ENCODE measurements around the gene HK1. TPM values are rescaled to one million over a fixed set of nuclear protein-coding genes. Genes with fewer than 3 reads are reported as not detected.
A peak's percentile ranks its signal among the peaks of the same experiment; 100 is the strongest.
"Not testable (repeated sequence)": the region's sequence is repeated elsewhere in the genome, so short reads cannot be mapped to it uniquely, and the experiment has no call there.

HK1 gene
- total RNA-seq, 1 experiment from 2014 or later, result 219 TPM

- TF ChIP-seq, protein P1, sequence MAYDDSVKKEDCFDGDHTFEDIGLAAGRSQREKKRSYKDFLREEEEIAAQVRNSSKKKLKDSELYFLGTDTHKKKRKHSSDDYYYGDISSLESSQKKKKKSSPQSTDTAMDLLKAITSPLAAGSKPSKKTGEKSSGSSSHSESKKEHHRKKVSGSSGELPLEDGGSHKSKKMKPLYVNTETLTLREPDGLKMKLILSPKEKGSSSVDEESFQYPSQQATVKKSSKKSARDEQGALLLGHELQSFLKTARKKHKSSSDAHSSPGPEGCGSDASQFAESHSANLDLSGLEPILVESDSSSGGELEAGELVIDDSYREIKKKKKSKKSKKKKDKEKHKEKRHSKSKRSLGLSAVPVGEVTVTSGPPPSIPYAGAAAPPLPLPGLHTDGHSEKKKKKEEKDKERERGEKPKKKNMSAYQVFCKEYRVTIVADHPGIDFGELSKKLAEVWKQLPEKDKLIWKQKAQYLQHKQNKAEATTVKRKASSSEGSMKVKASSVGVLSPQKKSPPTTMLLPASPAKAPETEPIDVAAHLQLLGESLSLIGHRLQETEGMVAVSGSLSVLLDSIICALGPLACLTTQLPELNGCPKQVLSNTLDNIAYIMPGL (CRISPR knock-in tag; IDR thresholded peaks at IDR 0.05), result no peak
- no peak for TF ChIP-seq NFATC4 (CRISPR knock-in tag; IDR thresholded peaks at IDR 0.05)
Measured at GRCh38 chr10:69281507-69282413, 3.5 kb downstream of the HK1 start (continued).

DNA sequence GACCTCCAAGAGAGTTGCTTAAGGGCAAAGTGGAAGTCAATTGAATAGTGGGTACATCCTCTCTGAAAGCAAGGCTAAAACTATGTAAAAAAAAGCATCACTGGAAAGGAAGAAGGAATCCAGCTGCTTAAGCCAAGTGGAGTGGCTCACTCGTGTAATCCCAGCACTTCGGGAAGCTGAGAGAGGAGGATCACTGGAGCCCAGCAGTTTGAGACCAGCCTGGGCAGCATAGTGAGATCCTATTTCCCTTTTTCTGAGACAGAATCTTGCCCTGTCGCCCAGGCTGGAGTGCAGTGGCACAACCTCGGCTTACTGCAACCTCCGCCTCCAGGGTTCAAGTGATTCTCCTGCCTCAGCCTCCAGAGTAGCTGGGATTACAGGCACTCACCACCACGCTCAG, 6.1 kb downstream of the HK1 start:
- TF ChIP-seq ZNF121 (CRISPR knock-in tag; IDR thresholded peaks at IDR 0.05), result peak; percentile 81; the same call in 1 of the 2 replicates
- H3K27ac Mint-ChIP-seq; POLR2A ChIA-PET; H3K9me3 Mint-ChIP-seq; H3K4me3 Mint-ChIP-seq; DNase-seq (ENCODE audit: low spot score); ATAC-seq; H3K27me3 Mint-ChIP-seq (ENCODE audit: low read depth); H3K36me3 Mint-ChIP-seq: not testable (repeated sequence)
- peaks cover 15% of the 10 kb centered on the region for H3K4me1 Mint-ChIP-seq
- CTCF ChIA-PET, result interaction anchor here (1.6 kb wide), 1 partner anchor 124 kb away, joined by 3 read pairs; no protein-coding TSS in a partner anchor

DNA sequence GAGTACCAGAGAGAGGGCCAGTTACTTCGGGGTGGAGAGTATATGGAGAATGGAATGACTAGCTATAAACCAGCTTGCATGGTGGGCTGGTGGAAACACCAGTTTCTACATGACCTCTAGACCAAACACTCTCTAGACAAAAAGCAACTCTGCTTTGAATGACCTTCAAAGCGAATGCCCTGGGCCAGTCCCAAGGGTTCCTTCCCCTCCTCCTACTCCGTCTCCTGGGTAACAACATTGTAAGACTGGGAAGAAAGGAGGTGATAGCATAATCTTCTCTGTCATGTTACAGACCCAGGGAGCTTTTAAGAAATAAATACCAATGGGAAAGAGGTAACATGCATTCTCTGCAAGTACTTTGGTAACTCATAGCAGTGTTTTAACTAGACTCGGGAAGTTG, 7.4 kb downstream of the HK1 start:
- no peaks in the 10 kb centered on the region; the same call in 1 of the 2 replicates for H3K27me3 Mint-ChIP-seq (ENCODE audit: low read depth)

DNA sequence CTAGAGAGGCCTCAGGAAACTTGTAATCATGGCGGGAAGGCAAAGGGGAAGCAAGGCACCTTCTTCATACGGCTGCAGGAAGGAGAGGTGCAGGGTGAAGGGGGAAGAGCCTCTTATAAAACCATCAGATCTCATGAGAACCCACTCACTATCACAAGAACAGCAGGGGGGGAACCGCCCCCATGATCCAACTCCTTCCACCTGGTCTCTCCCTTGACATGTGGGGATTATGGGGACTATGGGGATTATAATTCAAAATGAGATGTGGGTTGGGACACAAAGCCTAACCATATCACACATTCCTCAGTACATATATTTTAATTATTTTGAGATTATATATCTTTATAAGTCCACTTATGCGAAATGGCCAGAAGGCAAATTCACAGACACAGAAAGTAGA, 8.9 kb downstream of the HK1 start:
- Mint-ChIP-seq H3K9me3 (no peaks in the 10 kb centered on the region), H3K27ac (no peak overlapping the region), H3K36me3 (no peaks in the 10 kb centered on the region), H3K27me3 (ENCODE audit: low read depth) (no peaks in the 10 kb centered on the region; the same call in 1 of the 2 replicates), H3K4me3 (no peak overlapping the region), H3K4me1 (peaks cover 15% of the 10 kb centered on the region)
- DNase-seq (ENCODE audit: low spot score) (no peak), ATAC-seq (no peak)
- ChIA-PET CTCF (no interaction called here), POLR2A (no interaction called here)
- TF ChIP-seq FOXP4 (CRISPR knock-in tag; IDR thresholded peaks at IDR 0.05) (no peak), ZNF263 (CRISPR knock-in tag; IDR thresholded peaks at IDR 0.05; ENCODE audit: low read depth) (no peak), ATF6 (CRISPR knock-in tag; IDR thresholded peaks at IDR 0.05) (no peak)

More for the DNA sequence above, 7.4 kb downstream of the HK1 start:
- ATAC-seq, result peak; percentile 44; the same call in 1 of the 2 replicates
- ChIA-PET CTCF (interaction anchor here (0.8 kb wide), 1 partner anchor 122 kb away, joined by 4 read pairs; no protein-coding TSS in a partner anchor), POLR2A (interaction anchor here (0.6 kb wide), 1 partner anchor 40 kb away, joined by 3 read pairs; no protein-coding TSS in a partner anchor)
- TF ChIP-seq JUN (CRISPR knock-in tag; IDR thresholded peaks at IDR 0.05) (no peak), FOXJ3 (CRISPR knock-in tag; IDR thresholded peaks at IDR 0.05; ENCODE audit: borderline replicate concordance) (no peak), NFATC4 (CRISPR knock-in tag; IDR thresholded peaks at IDR 0.05) (no peak), HMGA2 (CRISPR knock-in tag; IDR thresholded peaks at IDR 0.05) (no peak), PREB (CRISPR knock-in tag; IDR thresholded peaks at IDR 0.05; ENCODE audit: borderline replicate concordance) (no peak), SMAD3 (CRISPR knock-in tag; IDR thresholded peaks at IDR 0.05; ENCODE audit: borderline replicate concordance) (no peak), ZNF317 (CRISPR knock-in tag; IDR thresholded peaks at IDR 0.05; ENCODE audit: borderline replicate concordance, low read depth) (no peak), ATF2 (CRISPR knock-in tag; IDR thresholded peaks at IDR 0.05; ENCODE audit: borderline replicate concordance, low read depth) (no peak)
- TF ChIP-seq, protein P2, sequence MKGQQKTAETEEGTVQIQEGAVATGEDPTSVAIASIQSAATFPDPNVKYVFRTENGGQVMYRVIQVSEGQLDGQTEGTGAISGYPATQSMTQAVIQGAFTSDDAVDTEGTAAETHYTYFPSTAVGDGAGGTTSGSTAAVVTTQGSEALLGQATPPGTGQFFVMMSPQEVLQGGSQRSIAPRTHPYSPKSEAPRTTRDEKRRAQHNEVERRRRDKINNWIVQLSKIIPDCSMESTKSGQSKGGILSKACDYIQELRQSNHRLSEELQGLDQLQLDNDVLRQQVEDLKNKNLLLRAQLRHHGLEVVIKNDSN (CRISPR knock-in tag; IDR thresholded peaks at IDR 0.05), result no peak
- Mint-ChIP-seq H3K27ac (no peak overlapping the region), H3K4me3 (no peak overlapping the region), H3K4me1 (peaks cover 15% of the 10 kb centered on the region), H3K9me3 (peaks cover 4% of the 10 kb centered on the region), H3K36me3 (no peaks in the 10 kb centered on the region)
- no peak for DNase-seq (ENCODE audit: low spot score)
